GM12875 (cell line): ENCODE measurements around the gene PDHA1.

Experiments used
- H3K4me3 ChIP-seq: one replicate; pipeline ENCODE4 v1.5.1; 2011; ENCODE audit warnings: low read depth, low read length, control low read depth
- CTCF ChIP-seq: IDR thresholded peaks from 2 replicates; pipeline ENCODE4 v1.5.1; 2011; ENCODE audit warnings: low read depth, mild to moderate bottlenecking, control low read depth, inconsistent platforms, low read length, moderate library complexity, borderline replicate concordance; ENCODE audit not compliant: insufficient read depth

PDHA1 gene

DNA sequence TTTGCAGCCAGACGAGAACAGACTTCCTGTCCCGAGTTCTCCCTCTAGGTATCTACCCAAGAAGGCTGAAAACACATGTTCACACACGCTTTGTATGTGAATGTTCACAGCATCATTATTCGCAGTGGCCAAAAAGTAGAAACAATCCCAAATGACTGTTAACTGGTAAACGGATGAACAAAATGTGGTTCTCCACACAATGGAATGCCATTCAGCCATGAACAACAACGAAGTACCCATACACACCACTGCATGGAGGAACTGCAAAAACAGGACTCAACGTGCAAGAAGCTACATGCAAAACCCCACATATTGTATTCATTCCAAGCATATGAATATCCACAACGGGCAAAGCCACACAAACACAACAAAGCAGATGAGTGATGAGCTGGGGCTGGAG is 45.0 kb downstream of the PDHA1 start:
- no peak for TF ChIP-seq CTCF
- no peak overlapping the region for H3K4me3 ChIP-seq

DNA sequence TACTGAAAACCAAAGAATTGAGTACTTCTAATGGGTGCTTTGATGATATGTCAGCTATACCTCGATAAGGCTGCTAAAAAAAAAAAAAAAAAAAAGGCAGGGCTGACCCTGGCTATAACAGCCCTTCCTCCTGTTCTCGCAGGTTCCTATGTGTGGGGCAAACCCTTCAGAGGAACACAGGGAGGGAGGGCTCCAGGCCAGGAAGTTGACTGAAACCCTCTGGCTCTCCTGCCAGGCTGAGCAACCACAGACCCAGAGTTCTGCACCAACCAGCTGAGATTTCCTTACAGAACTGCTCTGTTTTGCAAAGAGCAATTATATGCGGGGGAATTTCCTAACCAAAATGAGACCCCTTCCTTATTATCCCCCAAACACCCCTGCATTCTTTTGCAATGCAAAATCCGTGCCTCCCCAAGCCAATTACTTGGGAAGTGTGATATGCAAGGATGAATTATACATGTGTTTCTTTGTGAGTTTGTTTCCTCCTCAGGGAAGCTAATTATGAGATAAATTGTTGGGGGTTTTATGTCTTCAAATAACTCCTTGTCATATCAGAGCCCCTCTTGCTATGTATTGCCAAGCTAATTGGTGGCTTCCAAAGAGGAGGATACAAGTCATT is 45.6 kb downstream of the PDHA1 start:
- no peak overlapping the region for H3K4me3 ChIP-seq
- no peak for TF ChIP-seq CTCF

DNA sequence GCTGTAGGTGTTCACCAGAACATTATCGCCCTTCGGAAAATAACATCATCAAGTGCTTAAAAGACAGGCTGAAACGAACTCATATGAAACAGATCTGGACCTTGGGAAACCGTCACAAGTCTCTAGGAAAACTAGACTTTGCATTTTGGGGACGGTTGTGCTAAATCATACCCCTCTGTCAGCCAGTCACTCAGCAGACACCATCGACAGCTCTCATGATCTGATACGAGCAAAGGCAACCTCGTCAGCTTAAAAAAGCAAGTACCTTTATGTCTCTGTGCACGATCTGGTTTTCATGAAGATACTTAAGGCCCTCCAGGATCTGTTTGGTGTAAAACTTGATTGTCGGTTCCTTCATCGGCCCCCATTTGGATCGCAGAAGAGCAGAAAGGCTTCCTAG is 48.4 kb downstream of the PDHA1 start:
- TF ChIP-seq CTCF: no peak
- no peak overlapping the region for H3K4me3 ChIP-seq

DNA sequence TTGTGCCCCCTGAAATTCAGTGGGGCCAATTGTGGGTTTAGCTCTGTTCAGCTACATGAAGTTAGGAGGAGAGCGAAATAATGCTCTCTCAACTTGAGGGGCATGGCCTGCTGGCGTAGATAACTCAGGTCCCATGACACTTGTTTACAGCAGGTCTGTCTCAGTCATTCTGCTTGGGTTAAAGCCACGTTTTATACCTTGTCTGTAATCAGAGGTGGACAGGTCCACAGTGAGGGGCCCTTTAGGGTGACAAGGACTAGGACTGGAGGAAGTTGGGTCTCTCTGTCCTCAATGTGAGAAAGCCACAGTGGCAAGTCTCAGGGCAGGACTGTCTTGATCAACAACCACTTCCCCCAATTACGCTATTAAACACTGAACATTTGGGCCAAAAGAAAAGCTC is 49.0 kb downstream of the PDHA1 start:
- TF ChIP-seq CTCF: no peak
- H3K4me3 ChIP-seq: no peak overlapping the region

DNA sequence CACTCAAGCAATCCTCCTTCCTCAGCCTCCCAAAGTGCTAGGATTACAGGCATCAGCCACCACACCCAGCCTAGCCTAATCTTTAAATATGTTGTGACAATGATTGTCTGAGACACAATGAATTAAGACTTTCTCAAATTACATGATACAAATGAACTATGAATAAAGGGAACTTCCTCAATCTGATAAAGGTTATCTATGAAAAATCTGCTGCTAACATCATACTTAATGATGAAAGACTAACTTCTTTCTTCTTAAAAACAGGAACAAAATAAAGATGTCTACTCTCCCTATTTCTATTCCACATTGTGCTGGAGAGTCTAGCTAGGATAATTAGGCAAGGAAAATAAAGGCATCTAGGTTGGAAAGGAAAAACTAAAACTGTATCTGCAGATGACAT is 60.0 kb downstream of the PDHA1 start:
- H3K4me3 ChIP-seq: no peak overlapping the region
- TF ChIP-seq CTCF: no peak

GRCh38 chrX:19410259-19410658 is 66.5 kb downstream of the PDHA1 start:
- TF ChIP-seq CTCF: no peak

More at GRCh38 chrX:19410259-19410658, 66.5 kb downstream of the PDHA1 start:
- H3K4me3 ChIP-seq: no peak overlapping the region
